Ramos (cell line): Measurements from ENCODE around the gene DST.

Experiments
- in situ Hi-C: fragments of 300-500 bp; cut with MboI; formaldehyde crosslinking; loops from one replicate; pipeline ENCODE4 v1.14.3; 2022; ENCODE audit warnings: low sequenced_read_pairs; ENCODE audit not compliant: unreplicated experiment

DST gene

GRCh38 chr6:56416247-56416646 is 226.4 kb downstream of the DST start:
- in situ Hi-C loops: no loop called here

- in situ Hi-C loops: no loop called here
Measured at GRCh38 chr6:56408976-56409375, 233.7 kb downstream of the DST start.
